GM21576 (cell line): ENCODE measurements around the gene SYCP1.
"Not testable (repeated sequence)": the region's sequence is repeated elsewhere in the genome, so short reads cannot be mapped to it uniquely, and the experiment has no call there.

Source experiments
- ATAC-seq: cut with Tn5 transposase; IDR thresholded peaks from one replicate; pipeline ENCODE4 v1.9.1; 2021; ENCODE audit warnings: mild to moderate bottlenecking, moderate library complexity; ENCODE audit not compliant: unreplicated experiment

Gene SYCP1

DNA sequence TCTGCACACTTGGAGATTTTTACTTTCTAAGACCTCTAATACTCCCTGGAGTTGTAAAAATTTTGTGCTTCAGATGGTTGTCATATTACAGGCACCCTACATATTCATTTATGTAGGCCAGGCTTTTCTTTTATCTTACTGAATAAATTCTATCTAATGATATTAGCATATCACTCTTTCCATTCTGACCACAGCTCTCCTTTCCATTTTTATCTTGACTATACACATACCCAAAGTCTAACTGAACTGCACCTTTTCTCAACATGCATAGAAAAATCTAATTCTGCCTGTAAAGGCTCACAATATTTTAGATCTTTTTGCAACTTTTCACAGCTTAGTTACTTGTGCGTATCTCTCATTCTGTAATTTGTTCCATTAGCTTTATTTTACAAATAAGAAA, 122.2 kb downstream of the SYCP1 start:
- no peak for ATAC-seq

- no peak for ATAC-seq
These were observed 124.7 kb downstream of the SYCP1 start for GRCh38 chr1:114979278-114979891.

DNA sequence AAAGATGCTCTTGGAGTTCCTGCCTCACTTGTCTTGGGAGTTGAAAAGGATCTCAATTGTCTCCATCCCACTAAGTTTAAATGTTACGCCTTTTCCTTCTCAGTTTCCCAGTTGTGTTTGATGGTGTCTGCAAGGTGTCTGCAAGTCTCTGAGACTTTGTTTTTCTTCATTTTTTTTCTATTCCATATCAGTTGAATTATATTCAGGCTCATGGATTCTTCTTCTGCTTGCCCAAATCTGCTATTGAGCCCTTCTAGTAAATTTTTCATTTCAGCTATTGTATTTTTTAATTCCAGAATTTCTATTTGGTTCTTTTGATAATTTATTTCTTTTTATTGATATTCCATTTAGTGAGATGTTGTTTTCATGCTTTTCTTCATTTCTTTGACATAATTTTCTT, 127.6 kb downstream of the SYCP1 start:
- no peak for ATAC-seq

- no peak for ATAC-seq
These were observed 131.6 kb downstream of the SYCP1 start for GRCh38 chr1:114986286-114986685.

- ATAC-seq: no peak
These were observed 133.4 kb downstream of the SYCP1 start for GRCh38 chr1:114988095-114988494.

DNA sequence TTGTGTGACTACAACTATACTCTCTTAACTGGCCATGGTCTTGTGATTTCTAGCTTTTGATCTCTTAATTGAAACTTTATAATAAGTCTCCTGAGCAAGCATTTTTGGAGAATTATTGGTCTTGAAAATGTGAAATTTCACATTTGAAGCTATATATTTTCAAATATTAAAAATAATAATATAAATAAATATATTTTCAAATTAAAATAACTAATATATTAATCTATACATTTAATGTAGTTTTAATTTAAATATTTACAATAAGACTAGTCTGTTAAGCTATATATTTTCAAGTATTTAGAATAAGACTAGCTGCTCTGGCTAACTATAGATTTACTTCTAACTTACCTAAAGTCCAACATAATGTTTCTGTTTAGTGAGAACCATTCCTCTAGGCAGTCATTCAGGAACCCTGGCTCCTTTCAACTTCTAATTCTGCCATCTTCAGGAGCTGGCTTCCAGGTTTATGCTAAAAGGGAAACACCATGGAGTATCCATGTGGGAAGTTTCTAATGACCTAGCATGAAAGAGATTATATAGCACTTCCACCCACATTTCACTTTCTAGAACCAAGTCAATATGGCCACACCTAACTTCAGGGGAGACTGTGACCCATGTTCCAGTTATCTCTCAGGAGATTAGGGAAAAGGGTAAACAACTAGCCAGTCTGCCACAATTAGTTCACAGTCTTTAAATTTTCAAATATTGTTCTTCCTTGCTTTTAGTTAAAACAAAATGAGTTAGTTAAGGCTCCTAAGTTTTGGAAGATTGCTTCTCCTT, 143.0 kb downstream of the SYCP1 start:
- ATAC-seq: no peak

GRCh38 chr1:115006191-115006590, 151.5 kb downstream of the SYCP1 start:
- no peak for ATAC-seq

- no peak for ATAC-seq
These were observed 157.3 kb downstream of the SYCP1 start for GRCh38 chr1:115012006-115012405.

- no peak for ATAC-seq
These were observed 157.8 kb downstream of the SYCP1 start for GRCh38 chr1:115012434-115012833.

DNA sequence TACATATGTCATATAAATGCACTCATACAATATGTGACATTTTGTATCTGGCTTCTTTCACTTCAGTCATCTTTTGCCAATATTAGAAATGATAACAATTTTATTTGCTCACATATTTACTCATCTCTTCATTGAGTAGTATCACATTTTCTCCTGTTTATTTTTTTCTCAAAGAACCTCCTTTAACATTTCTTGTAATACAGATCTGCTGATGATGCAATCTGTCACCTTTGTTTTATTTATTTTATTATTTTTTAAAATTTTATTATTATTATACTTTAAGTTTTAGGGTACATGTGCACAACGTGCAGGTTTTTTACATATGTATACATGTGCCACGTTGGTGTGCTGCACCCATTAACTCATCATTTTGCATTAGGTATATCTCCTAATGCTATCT, 159.1 kb downstream of the SYCP1 start:
- ATAC-seq: no peak

GRCh38 chr1:115019549-115019948, 164.9 kb downstream of the SYCP1 start:
- ATAC-seq: not testable (repeated sequence)

DNA sequence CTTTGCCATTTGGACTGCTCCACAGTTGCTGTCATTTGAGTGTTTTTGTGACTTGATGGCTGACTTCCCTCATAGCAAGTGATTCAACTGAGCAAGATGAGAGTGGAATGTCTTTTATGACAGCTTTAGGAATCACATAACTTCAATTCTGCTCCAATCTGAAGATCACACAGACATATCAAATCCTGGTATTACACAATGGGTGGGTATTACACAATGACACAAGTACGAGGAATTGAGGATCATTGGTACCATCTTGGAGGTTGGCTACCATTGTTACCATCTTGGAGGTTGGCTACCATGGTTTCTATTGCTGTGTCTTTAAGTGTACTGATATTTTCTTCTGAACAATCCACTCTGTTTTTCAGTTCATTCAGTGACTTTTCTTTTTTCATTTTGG, 166.5 kb downstream of the SYCP1 start:
- no peak for ATAC-seq

DNA sequence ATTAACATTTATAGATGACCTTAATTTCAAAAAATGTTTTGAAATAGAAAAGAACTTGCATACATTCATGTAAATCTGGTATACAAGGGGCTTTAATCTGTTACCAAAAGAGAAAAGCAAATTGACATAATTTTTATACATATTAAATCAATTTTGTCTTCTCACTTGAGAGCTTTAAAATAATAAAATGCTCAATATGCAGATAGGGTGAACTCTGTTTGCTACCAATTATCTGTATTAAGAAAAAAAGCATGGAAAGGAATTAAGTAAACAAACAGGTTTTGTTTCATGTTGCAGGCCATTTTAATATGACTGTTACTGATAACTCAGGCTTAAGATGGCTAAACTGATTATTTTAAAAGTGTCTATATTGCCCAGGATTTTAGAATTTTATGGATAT, 168.9 kb downstream of the SYCP1 start:
- no peak for ATAC-seq

DNA sequence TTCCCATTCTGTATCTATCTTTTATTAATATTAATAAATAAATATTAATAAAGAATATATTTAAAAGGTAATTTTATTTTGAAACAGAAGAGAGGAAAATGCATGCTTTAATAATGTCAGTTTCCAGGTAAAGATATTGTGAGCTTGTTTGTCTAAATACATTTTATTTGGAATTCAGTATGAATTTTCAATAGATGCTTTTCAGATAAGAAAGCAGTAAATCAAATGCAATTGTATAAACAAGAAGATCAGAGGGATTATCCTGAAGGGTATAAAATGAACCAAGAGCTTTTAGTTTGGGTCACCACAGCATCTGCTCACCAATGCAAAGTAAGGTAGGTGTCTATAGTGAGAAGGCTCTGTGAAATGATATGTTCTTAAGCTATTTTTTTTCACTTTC, 174.9 kb downstream of the SYCP1 start, which contains the start of gene TSHB:
TSS of gene TSHB (plus strand) at position 301 of the 400 bp plus-strand sequence. CDS start 3,537 bp downstream, outside the sequence.
- no peak for ATAC-seq

DNA sequence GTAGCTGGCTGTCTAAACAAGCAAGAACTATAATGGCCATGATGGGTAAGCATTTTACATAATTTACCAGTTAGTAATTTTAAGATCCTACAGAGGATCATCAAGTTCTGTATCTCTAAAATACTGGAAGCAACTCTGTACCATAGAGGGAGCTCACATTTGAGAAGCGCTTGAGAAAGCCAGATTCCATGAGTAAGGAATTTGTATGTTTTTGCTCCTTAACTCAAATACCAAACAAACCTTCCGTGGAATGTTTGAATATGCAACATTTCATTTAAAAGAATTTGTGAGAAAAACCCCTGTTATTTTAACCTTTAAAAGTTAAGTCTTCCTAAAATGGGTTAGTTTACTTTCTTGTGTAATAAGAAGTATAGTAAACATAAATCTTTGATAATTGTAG, 176.9 kb downstream of the SYCP1 start:
- no peak for ATAC-seq

DNA sequence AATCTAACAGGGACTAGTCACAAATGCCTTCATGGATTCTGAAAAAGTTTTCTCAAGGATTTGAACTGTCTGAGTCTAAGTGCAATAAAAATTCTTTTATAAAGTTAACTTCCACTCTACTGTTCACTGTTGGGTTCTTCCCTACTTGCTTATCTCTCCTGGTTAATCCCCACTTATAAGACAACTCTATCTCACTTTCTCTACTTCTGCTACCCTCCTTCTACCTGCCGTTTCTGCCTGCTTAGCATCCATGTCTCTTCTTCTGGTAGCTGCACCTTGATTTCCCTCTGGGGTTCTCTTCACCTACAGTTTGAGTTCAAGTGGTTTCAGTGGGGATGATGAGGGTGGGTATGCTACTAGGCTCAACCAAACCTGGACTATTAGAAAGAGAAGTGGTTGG, 181.0 kb downstream of the SYCP1 start:
- ATAC-seq: no peak

- ATAC-seq: no peak
These were observed 182.3 kb downstream of the SYCP1 start for GRCh38 chr1:115036814-115037507.

DNA sequence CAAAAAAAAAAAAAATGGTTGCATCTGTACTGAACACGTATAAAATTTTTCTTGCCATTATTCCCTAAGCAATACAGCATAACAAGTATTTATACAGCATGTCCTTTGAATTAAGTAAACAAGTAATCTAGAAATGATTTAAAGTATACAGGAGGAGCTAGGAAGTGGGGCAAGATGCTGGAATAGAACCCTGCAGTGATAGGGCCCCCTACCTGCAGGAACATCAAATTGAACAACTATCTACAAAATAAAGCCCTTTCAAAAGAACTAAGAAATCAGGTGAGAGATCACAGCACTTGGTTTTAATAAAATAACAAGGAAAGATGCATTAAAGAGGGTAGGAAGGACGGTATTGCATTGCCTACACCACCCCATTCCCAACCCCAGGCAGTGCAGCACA, 185.8 kb downstream of the SYCP1 start:
- no peak for ATAC-seq

DNA sequence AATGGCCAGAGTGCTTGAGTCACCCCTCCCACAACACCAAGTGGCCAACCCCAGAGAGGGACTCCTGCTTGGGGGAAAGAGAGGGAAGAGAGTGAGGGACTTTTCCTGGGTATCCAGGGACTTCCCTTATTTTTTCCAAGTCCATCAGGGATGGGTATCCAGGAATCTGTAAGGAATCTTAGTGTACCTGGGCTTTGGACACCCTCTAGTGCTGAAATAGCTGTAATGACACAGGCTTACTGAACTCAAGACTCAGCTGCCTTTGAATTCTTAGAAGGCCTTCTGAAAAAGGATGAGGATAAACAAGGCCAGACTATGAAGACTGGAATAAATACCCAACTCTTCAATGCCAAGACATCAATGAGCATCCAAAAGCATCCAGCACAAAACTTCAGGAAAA, 187.0 kb downstream of the SYCP1 start:
- ATAC-seq: no peak
